Glutamatergic neuron (in vitro differentiated cells): Measurements from ENCODE around the gene TINAGL1. TPM values are rescaled to one million over a fixed set of nuclear protein-coding genes. Genes with fewer than 3 reads are reported as not detected.

ENCODE experiments used
- DNase-seq: peaks from one replicate; pipeline ENCODE4 v3.0.0; 2022
- H3K27ac Mint-ChIP-seq: one replicate; pipeline ENCODE4 v1.8.0; 2020; ENCODE audit warnings: mild to moderate bottlenecking, mixed read lengths, inconsistent platforms; ENCODE audit not compliant: unreplicated experiment
- H3K27me3 Mint-ChIP-seq: one replicate; pipeline ENCODE4 v1.8.0; 2020; ENCODE audit warnings: mild to moderate bottlenecking, moderate library complexity, mixed read lengths, inconsistent platforms; ENCODE audit not compliant: unreplicated experiment
- H3K36me3 Mint-ChIP-seq: one replicate; pipeline ENCODE4 v1.8.0; 2020; ENCODE audit warnings: mild to moderate bottlenecking, mixed read lengths, inconsistent platforms; ENCODE audit not compliant: unreplicated experiment
- H3K4me1 Mint-ChIP-seq: one replicate; pipeline ENCODE4 v1.8.0; 2020; ENCODE audit warnings: mild to moderate bottlenecking, low read depth, mixed read lengths, inconsistent platforms; ENCODE audit not compliant: unreplicated experiment
- H3K4me3 Mint-ChIP-seq: one replicate; pipeline ENCODE4 v1.8.0; 2020; ENCODE audit warnings: mild to moderate bottlenecking, mixed read lengths, inconsistent platforms; ENCODE audit not compliant: unreplicated experiment
- H3K9me3 Mint-ChIP-seq: one replicate; pipeline ENCODE4 v1.8.0; 2020; ENCODE audit warnings: mild to moderate bottlenecking, moderate library complexity, mixed read lengths, inconsistent platforms; ENCODE audit not compliant: unreplicated experiment
- total RNA-seq: library from RNA; stranded (reverse); fragmentation: NEBNext Ultra II Directional; extraction: Animal tissue kit (Norgen Biotek cat#: 25700); gene quantifications from one replicate; pipeline ENCODE4 v1.2.1, GENCODE V29; 2021; ENCODE audit not compliant: unreplicated experiment
- TF ChIP-seq, protein P1 (sequence below): fragments of 200-600 bp; sonication (generic); IDR thresholded peaks from one replicate; pipeline ENCODE4 v1.5.0; 2021; ENCODE audit not compliant: partially characterized antibody, unreplicated experiment

TINAGL1 gene
- total RNA-seq, 1 donor from 2014 or later = not detected

DNA sequence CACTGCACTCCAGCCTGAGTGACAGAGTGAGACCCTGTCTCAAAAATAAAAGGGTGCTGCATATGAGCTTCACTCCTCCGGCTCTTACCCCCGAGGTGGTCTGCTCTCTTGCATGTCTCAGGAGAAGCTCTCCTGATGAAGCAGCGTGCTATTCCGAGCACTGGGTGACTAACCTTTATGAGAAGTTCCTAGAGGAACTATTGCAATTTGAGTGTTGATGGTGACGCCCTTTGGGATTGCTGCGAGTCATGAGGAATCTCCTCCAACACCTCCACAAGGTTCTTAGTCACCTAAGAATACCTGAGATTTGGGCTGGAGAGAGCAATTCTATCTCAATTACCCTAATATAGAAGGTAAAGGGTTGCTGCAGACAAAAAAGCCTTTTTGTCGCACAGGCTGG lies 40.8 kb upstream of the TINAGL1 start:
- H3K4me3 Mint-ChIP-seq = no peak overlapping the region

DNA sequence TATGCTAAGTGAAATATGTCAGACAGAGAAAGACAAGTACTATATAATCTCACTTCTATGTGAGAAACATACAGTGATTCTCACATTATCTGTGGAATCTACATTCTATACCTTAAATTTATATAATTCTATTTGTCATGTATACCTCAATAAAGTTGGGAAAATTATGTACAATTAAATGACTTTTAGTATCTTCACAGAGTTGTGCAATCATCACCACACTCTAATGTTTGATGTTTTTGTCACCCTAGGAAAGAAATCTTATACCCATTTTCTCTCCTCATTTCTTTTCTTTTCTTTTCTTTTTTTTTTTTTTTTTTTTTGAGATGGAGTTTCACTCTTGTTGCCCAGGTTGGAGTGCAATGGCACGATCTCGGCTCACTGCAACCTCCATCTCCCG lies 37.0 kb upstream of the TINAGL1 start:
- Mint-ChIP-seq H3K27me3 (peaks cover 5% of the 10 kb centered on the region), H3K27ac (no peak overlapping the region), H3K36me3 (peaks cover 13% of the 10 kb centered on the region), H3K9me3 (peaks cover 5% of the 10 kb centered on the region), H3K4me3 (no peak overlapping the region), H3K4me1 (no peaks in the 10 kb centered on the region)
- no peak for DNase-seq
- TF ChIP-seq, protein P1, sequence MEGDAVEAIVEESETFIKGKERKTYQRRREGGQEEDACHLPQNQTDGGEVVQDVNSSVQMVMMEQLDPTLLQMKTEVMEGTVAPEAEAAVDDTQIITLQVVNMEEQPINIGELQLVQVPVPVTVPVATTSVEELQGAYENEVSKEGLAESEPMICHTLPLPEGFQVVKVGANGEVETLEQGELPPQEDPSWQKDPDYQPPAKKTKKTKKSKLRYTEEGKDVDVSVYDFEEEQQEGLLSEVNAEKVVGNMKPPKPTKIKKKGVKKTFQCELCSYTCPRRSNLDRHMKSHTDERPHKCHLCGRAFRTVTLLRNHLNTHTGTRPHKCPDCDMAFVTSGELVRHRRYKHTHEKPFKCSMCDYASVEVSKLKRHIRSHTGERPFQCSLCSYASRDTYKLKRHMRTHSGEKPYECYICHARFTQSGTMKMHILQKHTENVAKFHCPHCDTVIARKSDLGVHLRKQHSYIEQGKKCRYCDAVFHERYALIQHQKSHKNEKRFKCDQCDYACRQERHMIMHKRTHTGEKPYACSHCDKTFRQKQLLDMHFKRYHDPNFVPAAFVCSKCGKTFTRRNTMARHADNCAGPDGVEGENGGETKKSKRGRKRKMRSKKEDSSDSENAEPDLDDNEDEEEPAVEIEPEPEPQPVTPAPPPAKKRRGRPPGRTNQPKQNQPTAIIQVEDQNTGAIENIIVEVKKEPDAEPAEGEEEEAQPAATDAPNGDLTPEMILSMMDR = no peak

More for the DNA sequence above, 40.8 kb upstream of the TINAGL1 start:
- TF ChIP-seq, protein P1 = no peak
- DNase-seq = no peak
- Mint-ChIP-seq H3K27me3 (peaks cover 1% of the 10 kb centered on the region), H3K36me3 (no peaks in the 10 kb centered on the region), H3K27ac (no peak overlapping the region), H3K9me3 (peaks cover 2% of the 10 kb centered on the region), H3K4me1 (no peaks in the 10 kb centered on the region)

DNA sequence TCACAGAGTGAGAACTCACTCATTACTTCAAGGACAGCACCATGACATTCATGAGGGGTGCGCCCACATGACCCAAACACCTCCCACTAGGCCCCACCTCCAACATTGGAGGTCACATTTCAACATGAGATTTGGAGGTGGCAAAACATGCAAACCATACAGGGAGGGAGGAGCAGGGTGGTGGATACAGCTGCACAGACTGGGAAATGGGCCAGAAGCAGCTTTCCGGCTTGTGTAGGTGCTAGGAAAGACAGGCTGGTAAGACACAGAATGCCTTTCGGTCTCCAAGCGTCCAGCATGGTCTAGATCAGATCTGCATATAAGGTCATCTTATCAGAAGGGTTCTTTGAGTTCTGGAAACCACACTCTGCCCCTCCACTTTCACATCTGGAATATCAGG lies 35.1 kb upstream of the TINAGL1 start:
- H3K27ac Mint-ChIP-seq = no peak overlapping the region
- no peaks in the 10 kb centered on the region for H3K4me1 Mint-ChIP-seq
- H3K36me3 Mint-ChIP-seq = peaks cover 13% of the 10 kb centered on the region
- peaks cover 5% of the 10 kb centered on the region for H3K27me3 Mint-ChIP-seq
- no peak overlapping the region for H3K4me3 Mint-ChIP-seq
- DNase-seq = no peak
- TF ChIP-seq, protein P1 = no peak
- H3K9me3 Mint-ChIP-seq = peaks cover 3% of the 10 kb centered on the region

DNA sequence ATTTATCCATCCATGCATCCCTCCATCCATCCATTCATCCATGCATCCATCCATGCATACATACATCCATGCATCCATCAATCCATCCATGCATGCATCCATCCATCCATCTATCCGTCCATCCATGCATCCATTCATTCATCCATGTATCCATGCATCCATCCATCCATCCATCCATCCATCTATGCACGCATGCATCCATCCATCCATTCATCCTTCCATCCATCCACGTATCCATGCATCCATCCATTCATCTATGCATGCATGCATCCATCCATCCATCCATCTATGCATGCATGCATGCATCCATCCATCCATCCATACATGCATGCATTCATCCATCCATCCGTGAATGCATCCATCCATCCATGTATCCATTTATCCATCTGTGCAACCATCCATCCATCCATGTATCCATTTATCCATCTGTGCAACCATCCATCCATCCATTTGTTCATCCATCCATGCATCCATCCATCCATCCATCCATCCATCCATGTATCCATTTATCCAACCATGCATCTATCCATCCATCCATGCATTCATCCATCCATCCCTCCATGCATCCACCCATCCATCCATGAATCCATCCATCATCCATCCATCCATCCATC lies 30.3 kb upstream of the TINAGL1 start:
- peaks cover 15% of the 10 kb centered on the region for H3K9me3 Mint-ChIP-seq
- no peak overlapping the region for H3K4me3 Mint-ChIP-seq
- DNase-seq = no peak
- H3K4me1 Mint-ChIP-seq = peaks cover 6% of the 10 kb centered on the region
- peaks cover 13% of the 10 kb centered on the region for H3K36me3 Mint-ChIP-seq
- no peak overlapping the region for H3K27ac Mint-ChIP-seq
- peaks cover 5% of the 10 kb centered on the region for H3K27me3 Mint-ChIP-seq
- TF ChIP-seq, protein P1 = no peak

DNA sequence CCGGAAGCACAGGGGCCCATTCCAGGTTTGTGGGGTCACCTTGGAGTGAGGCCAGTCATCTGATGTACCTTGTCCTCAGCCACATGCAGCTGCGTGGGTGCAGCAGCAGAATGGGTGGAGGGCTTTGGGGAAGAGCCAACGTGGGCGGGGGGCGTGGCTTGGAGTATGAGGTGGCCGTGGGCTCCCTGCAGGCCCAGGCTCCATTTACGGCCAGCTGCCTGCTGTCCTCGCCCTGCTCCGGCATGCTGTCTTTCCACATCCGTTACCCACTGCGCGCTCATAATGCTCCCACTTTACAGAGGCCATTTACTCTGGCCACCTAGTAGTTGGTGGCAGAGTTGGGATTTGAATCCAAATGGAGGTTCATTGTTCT lies 27.8 kb upstream of the TINAGL1 start:
- Mint-ChIP-seq H3K27me3 (peaks cover 2% of the 10 kb centered on the region), H3K27ac (no peak overlapping the region), H3K4me3 (no peak overlapping the region), H3K36me3 (no peaks in the 10 kb centered on the region), H3K4me1 (peaks cover 6% of the 10 kb centered on the region), H3K9me3 (peaks cover 12% of the 10 kb centered on the region)
- DNase-seq = peak; percentile 23
- TF ChIP-seq, protein P1 = no peak
